Measurements from ENCODE around the gene KLC1.

- TF ChIP-seq CTCF (IDR thresholded peaks at IDR 0.05), result no peak
- TF ChIP-seq POLR2A (IDR thresholded peaks at IDR 0.05), result no peak
These were observed 83.7 kb downstream of the KLC1 start for GRCh38 chr14:103712633-103713247.

Measured in heart left ventricle (tissue), 13 donors.